ENCODE measurements around the gene LPAR6.

LPAR6 gene

DNA sequence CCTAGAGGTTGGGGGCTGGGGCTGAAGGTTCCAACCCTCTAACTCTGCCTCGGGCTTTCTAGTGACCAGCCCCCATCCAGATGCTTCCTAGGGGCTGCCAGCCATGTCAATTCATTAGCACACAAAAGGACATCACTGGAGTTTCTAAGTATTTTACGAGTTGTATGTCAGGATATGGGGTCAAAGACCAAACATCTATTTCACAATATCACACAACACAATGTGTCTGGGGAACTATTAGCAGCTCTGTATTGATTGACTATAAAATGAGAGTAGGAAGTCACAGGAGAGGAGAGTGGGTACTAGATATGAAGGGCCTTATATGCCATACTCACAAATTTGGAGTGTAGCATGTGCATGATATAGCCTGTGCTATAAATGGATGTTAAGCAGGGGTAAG is 42.1 kb downstream of the LPAR6 start:
- DNase-seq (ENCODE audit: low spot score), result no peak

DNA sequence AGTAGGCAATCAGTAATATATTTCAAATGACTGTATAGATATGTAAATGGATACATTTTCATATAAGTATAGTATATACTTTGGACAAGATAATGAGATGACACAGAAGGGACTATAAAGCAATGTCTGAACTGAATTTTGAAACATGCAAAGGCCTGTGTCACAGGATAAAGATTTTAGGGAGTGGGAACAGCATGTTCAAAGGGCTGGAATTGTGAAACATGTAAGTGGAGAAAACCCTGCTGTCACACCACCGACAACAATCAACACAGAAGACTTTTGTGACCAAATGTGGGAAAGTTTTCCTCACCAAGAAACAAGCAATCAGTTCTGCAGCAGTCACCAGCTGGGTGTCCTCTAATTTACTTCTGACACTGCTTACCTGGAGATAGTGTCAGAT is 42.9 kb downstream of the LPAR6 start:
- DNase-seq (ENCODE audit: low spot score), result no peak

Measured in cerebellar cortex (tissue), 1 donor.